K562 (cell line): ENCODE measurements around the gene ZNF516. TPM values are rescaled to one million over a fixed set of nuclear protein-coding genes. Genes with fewer than 3 reads are reported as not detected.

ENCODE experiments used
- ARID2 ChIP-seq: fragments of 450-650 bp; IDR thresholded peaks from 2 replicates; pipeline ENCODE4 v1.6.1; 2017; ENCODE audit warnings: antibody characterized with exemption, mild to moderate bottlenecking
- BACH1 ChIP-seq: fragments of 200-800 bp; sonication (Bioruptor generic); IDR thresholded peaks from 2 replicates; pipeline ENCODE4 v1.6.1; 2016; ENCODE audit warnings: missing genetic modification characterization, missing compliant biosample characterization
- BCL6 ChIP-seq: fragments of 250-450 bp; sonication (Bioruptor Pico); IDR thresholded peaks from 2 replicates; pipeline ENCODE4 v1.4.0; 2020
- GABPB2 ChIP-seq: fragments of 250-450 bp; sonication (Bioruptor Pico); conservative IDR thresholded peaks from 2 replicates; pipeline ENCODE4 v1.5.1; 2021; ENCODE audit warnings: mild to moderate bottlenecking
- HLTF ChIP-seq: fragments of 450-650 bp; IDR thresholded peaks from 2 replicates; pipeline ENCODE4 v1.6.1; 2016
- KLF16 ChIP-seq: IDR thresholded peaks from 2 replicates; pipeline ENCODE4 v1.6.1; 2016; ENCODE audit warnings: antibody characterized with exemption
- PPARD ChIP-seq: fragments of 250-450 bp; sonication (Bioruptor Pico); IDR thresholded peaks from 2 replicates; pipeline ENCODE4 v1.8.0; 2022; ENCODE audit warnings: inconsistent platforms, mild to moderate bottlenecking, moderate library complexity
- RBM39 ChIP-seq: fragments of 200-400 bp; formaldehyde crosslinking; optimal IDR thresholded peaks from 2 replicates; pipeline ENCODE3; 2018; ENCODE audit warnings: low read depth, low read length
- SP2 ChIP-seq: IDR thresholded peaks from 2 replicates; pipeline ENCODE4 v1.6.1; 2011; ENCODE audit warnings: mild to moderate bottlenecking, low read depth, low read length, moderate library complexity; ENCODE audit not compliant: poor library complexity, severe bottlenecking; ENCODE audit errors: extremely low read depth
- TGIF2 ChIP-seq: sonication (generic); formaldehyde crosslinking; IDR thresholded peaks from 2 replicates; pipeline ENCODE4 v1.8.1; 2022; ENCODE audit warnings: mild to moderate bottlenecking, missing genetic modification reagents, moderate library complexity
- ZNF143 ChIP-seq: sonication (generic); formaldehyde crosslinking; IDR thresholded peaks from 2 replicates; pipeline ENCODE4 v1.9.0; 2022; ENCODE audit warnings: mild to moderate bottlenecking, missing genetic modification reagents
- ZNF780A ChIP-seq: fragments of 250-450 bp; sonication (Bioruptor Pico); IDR thresholded peaks from 2 replicates; pipeline ENCODE4 v1.5.0; 2021; ENCODE audit warnings: mild to moderate bottlenecking
- polyA plus RNA-seq, 8 experiments: library from polyadenylated mRNA; depleted of rRNA in 4 of 8; stranded (reverse) in 5 of 8; unstranded in 3 of 8; fragments of >200 nt; fragmentation: Nextera tagmentation in 2 of 8; fragmentation: Illumina TruSeq in 1 of 8; extraction: Ambion mirVana in 2 of 8; extraction: Trizol in 1 of 8; gene quantifications; 2 replicates each; pipeline versions ENCODE4 v1.2.1 to v1.2.3, GENCODE V29; 2011 to 2014; ENCODE audit warnings: inconsistent platforms in 1 of 8, missing spikeins in 1 of 8
- total RNA-seq, 7 experiments: library from RNA; depleted of rRNA in 6 of 7; stranded (reverse); fragments of >200 nt in 6 of 7; fragmentation: Illumina TruSeq in 2 of 7; extraction: Trizol in 2 of 7; gene quantifications; 2 replicates each; pipeline versions ENCODE4 v1.2.1 to v1.2.3, GENCODE V29; 2011 to 2021; ENCODE audit warnings: low replicate concordance in 1 of 7
- TF ChIP-seq, protein P1 (sequence below): IDR thresholded peaks from 3 replicates; pipeline ENCODE4 v1.6.1; 2011; ENCODE audit warnings: borderline replicate concordance, mild to moderate bottlenecking; ENCODE audit not compliant: insufficient read length, insufficient read depth
- TF ChIP-seq, protein P2 (sequence below), 2 experiments: IDR thresholded peaks in 1 of 2; conservative IDR thresholded peaks in 1 of 2; 2 replicates each; pipeline ENCODE4 v1.6.1; 2016; ENCODE audit warnings: low read depth in 2 of 2, mild to moderate bottlenecking in 1 of 2, missing compliant biosample characterization in 1 of 2, missing genetic modification characterization in 1 of 2, moderate library complexity in 1 of 2
- TF ChIP-seq, protein P3 (sequence below), 3 experiments: IDR thresholded peaks in 2 of 3; conservative IDR thresholded peaks in 1 of 3; 2 replicates each; pipeline ENCODE4 v1.5.1; 2011 to 2012; ENCODE audit warnings: low read length in 3 of 3, mild to moderate bottlenecking in 3 of 3, control low read depth in 2 of 3, improper control_type of control experiment in 1 of 3, inconsistent platforms in 1 of 3, low read depth in 1 of 3, mixed read lengths in 1 of 3, moderate library complexity in 1 of 3; ENCODE audit not compliant: insufficient read depth in 2 of 3
- TF ChIP-seq, protein P4 (sequence below): fragments of 450-650 bp; formaldehyde crosslinking; IDR thresholded peaks from 2 replicates; pipeline ENCODE4 v1.4.0; 2022; ENCODE audit warnings: missing genetic modification characterization
- TF ChIP-seq, protein P5 (sequence below): fragments of 250-450 bp; sonication (Bioruptor Pico); IDR thresholded peaks from 2 replicates; pipeline ENCODE4 v1.4.0; 2020; ENCODE audit warnings: borderline replicate concordance

ZNF516 gene
- total and polyA plus RNA-seq, 9 of the 15 experiments (the other 6 are each of a cell fraction or from before 2014, with no cell fraction given) = 0.04 to 0.20 (median 0.08) TPM; not detected in 3

DNA sequence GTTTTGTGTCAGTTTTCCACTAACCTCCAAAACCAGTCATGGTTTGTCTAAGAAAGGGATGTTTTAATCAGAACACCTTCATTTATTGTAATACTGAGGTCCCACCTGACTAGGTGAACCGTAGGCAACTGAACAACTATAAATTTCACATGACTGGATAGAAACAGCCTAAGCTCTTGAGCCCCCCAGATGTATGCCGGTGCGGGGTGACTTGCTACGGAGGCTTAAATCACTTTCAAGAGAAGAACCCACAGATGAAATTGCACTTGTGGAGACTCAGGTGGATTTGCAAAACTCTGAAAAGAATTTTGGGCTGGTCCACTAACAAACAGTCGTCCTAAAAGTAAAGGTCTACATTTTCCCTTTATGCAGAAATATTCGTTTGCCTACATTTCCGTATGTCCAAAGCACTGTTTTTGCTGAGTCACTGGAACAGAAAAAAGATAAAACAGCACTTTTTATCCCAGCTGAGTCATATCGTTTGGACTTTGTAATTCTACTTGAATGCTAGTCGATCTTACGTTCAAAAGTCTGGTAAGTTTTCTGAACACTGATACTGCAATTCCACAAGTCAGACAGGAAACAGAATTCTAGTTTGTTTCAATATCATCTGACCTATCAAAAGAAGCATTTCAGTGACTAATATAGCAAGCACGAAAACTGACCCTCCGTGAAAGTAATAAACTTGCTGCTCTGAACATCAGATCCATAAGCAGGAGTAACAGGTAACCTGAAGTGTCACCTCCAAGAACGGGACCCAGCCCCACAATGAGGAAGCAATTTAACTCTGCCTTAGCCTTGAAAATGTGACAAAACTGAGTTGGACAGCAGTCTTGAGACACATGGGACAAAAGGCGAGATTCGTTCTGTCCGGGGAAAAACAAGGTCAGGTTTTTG, 18.1 kb downstream of the ZNF516 start (continued):
- TF ChIP-seq RBM39 (no peak), TGIF2 (no peak), BCL6 (CRISPR knock-in tag) (no peak), PPARD (CRISPR knock-in tag) (no peak), KLF16 (no peak), ZNF780A (CRISPR knock-in tag) (no peak), BACH1 (peak; percentile 97), GABPB2 (no peak), HLTF (no peak), ZNF143 (CRISPR knock-in tag) (no peak), ARID2 (no peak), SP2 (no peak)
- TF ChIP-seq, protein P1, sequence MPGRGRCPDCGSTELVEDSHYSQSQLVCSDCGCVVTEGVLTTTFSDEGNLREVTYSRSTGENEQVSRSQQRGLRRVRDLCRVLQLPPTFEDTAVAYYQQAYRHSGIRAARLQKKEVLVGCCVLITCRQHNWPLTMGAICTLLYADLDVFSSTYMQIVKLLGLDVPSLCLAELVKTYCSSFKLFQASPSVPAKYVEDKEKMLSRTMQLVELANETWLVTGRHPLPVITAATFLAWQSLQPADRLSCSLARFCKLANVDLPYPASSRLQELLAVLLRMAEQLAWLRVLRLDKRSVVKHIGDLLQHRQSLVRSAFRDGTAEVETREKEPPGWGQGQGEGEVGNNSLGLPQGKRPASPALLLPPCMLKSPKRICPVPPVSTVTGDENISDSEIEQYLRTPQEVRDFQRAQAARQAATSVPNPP = no peak
- TF ChIP-seq, protein P2, sequence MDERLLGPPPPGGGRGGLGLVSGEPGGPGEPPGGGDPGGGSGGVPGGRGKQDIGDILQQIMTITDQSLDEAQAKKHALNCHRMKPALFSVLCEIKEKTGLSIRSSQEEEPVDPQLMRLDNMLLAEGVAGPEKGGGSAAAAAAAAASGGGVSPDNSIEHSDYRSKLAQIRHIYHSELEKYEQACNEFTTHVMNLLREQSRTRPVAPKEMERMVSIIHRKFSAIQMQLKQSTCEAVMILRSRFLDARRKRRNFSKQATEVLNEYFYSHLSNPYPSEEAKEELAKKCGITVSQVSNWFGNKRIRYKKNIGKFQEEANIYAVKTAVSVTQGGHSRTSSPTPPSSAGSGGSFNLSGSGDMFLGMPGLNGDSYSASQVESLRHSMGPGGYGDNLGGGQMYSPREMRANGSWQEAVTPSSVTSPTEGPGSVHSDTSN (CRISPR knock-in tag; IDR thresholded peaks at IDR 0.05; ENCODE audit: low read depth) = no peak
- TF ChIP-seq, protein P2 (tag; conservative IDR thresholded peaks at IDR 0.05; ENCODE audit: low read depth) = no peak
- TF ChIP-seq, protein P3, sequence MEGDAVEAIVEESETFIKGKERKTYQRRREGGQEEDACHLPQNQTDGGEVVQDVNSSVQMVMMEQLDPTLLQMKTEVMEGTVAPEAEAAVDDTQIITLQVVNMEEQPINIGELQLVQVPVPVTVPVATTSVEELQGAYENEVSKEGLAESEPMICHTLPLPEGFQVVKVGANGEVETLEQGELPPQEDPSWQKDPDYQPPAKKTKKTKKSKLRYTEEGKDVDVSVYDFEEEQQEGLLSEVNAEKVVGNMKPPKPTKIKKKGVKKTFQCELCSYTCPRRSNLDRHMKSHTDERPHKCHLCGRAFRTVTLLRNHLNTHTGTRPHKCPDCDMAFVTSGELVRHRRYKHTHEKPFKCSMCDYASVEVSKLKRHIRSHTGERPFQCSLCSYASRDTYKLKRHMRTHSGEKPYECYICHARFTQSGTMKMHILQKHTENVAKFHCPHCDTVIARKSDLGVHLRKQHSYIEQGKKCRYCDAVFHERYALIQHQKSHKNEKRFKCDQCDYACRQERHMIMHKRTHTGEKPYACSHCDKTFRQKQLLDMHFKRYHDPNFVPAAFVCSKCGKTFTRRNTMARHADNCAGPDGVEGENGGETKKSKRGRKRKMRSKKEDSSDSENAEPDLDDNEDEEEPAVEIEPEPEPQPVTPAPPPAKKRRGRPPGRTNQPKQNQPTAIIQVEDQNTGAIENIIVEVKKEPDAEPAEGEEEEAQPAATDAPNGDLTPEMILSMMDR (IDR thresholded peaks at IDR 0.05 in 2 of 3, conservative IDR thresholded peaks at IDR 0.05 in 1 of 3; ENCODE audit: insufficient read depth in 2 of 3, low read depth in 1 of 3, low read length in 3 of 3) = no peak
- TF ChIP-seq, protein P4, sequence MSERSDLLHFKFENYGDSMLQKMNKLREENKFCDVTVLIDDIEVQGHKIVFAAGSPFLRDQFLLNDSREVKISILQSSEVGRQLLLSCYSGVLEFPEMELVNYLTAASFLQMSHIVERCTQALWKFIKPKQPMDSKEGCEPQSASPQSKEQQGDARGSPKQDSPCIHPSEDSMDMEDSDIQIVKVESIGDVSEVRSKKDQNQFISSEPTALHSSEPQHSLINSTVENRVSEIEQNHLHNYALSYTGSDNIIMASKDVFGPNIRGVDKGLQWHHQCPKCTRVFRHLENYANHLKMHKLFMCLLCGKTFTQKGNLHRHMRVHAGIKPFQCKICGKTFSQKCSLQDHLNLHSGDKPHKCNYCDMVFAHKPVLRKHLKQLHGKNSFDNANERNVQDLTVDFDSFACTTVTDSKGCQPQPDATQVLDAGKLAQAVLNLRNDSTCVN (CRISPR knock-in tag) = no peak
- TF ChIP-seq, protein P5, sequence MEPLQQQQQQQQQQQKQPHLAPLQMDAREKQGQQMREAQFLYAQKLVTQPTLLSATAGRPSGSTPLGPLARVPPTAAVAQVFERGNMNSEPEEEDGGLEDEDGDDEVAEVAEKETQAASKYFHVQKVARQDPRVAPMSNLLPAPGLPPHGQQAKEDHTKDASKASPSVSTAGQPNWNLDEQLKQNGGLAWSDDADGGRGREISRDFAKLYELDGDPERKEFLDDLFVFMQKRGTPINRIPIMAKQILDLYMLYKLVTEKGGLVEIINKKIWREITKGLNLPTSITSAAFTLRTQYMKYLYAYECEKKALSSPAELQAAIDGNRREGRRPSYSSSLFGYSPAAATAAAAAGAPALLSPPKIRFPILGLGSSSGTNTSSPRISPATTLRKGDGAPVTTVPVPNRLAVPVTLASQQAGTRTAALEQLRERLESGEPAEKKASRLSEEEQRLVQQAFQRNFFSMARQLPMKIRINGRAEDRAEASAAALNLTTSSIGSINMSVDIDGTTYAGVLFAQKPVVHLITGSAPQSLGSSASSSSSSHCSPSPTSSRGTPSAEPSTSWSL (CRISPR knock-in tag) = no peak
